Measurements from ENCODE around the gene KLK5. TPM values are rescaled to one million over a fixed set of nuclear protein-coding genes. Genes with fewer than 3 reads are reported as not detected.

Gene KLK5
- total and polyA plus RNA-seq, 12 donors: not detected

DNA sequence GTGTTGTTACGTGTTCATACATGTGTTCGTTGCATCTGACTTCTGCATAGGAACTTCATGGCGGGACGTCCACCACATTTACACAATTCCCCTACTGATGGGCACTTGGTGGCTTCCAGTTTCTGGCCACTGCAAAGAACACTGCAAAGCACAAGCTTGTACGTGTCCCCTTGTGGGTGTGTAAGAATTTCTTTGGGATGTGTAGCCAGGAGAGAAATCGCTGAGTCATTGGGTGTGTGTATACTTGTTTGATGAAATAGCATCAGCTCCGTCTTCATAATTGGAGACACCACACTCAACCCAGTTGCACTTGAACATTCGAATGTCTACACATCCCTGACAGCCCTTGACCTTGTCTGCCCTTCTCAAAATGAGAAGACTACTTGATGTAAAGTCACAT, 19.2 kb downstream of the KLK5 start:
- no peaks in the 10 kb centered on the region for H3K9me3 ChIP-seq
- no peak overlapping the region for H3K27ac ChIP-seq
- H3K36me3 ChIP-seq: no peaks in the 10 kb centered on the region
- intact Hi-C loops (cut with DNase I): loop anchor here in 7 of 10 donors (5.0 to 10.0 kb wide), 7 partner anchors 71 to 239 kb away; partner anchors contain the start of genes KLK10 (in 1 of the 7) and KLK8 (in 1 of the 7)
- peaks cover 0 to 70% (median 39%) of the 10 kb centered on the region in 7 donors for H3K27me3 ChIP-seq
- no peaks in the 10 kb centered on the region for H3K4me1 ChIP-seq
- 78% methylated on average over 8 of the region's 8 CpGs for WGBS, 2 donors
- TF ChIP-seq CTCF (IDR thresholded peaks at IDR 0.05): no peak
- no peak for ATAC-seq
- no peak for DNase-seq
- H3K4me3 ChIP-seq: no peak overlapping the region

DNA sequence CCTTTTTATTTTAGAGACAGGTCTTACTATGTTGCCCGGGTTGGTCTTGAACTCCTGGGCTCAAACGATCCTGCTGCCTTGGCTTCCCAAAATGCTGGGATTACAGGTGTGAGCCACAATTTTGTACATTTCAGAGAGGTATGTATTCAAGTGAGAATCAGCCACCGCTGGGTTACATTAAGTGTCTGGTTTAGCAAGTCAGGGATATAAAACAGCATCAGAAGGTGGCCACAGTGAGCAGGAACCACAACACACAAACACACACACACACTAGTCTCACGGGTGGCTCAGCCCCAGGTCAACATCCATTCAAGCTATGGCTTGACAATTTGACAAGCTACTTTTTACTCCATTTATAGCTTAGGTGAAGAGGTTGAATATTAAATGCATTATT, 20.2 kb downstream of the KLK5 start:
- TF ChIP-seq CTCF (IDR thresholded peaks at IDR 0.05): no peak
- 61 to 71% methylated on average over 4 of the region's 4 CpGs for WGBS, 2 donors

DNA sequence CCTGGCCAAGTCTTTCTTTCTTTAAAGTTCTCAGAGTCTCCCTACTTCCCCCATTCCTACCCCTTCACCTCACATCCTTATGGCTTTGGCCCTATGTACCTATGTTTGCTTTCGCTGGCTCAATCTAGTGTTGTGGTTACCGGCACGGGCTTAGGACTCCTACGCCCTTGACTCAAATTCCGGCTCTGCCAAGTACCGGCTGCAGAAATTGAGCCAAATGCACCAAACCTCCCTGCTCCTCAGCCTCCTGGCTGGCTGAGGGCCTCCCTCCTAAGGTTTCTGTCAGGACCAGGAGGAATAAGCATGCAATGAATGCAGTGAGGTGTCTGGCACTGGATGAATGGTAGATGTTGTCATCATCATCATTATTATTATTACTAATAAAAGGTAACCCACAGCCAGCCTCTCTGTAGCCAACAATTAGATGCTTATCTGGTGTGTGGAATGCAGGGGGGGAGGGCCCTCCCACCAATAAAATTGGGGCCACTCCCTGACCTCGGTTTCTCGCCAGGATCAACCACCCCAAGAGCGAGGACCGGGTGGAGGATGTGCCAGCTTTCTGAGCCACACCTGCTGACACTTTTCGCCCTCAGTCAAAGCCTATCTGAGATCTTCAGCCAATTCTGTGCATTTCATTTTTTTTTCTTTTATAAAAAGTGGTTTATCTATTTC, 20.7 kb downstream of the KLK5 start:
- H3K27me3 ChIP-seq: peaks cover 0 to 73% (median 45%) of the 10 kb centered on the region in 7 donors
- no peak overlapping the region for H3K4me3 ChIP-seq
- H3K4me1 ChIP-seq: no peaks in the 10 kb centered on the region
- TF ChIP-seq CTCF (IDR thresholded peaks at IDR 0.05): no peak
- H3K9me3 ChIP-seq: no peaks in the 10 kb centered on the region
- ATAC-seq (no peak), DNase-seq (no peak)
- H3K27ac ChIP-seq: no peak overlapping the region
- WGBS, 2 donors: 80 to 87% methylated on average over 11 of the region's 11 CpGs
- no peaks in the 10 kb centered on the region for H3K36me3 ChIP-seq
- intact Hi-C loops (cut with DNase I): loop anchor here in 7 of 10 donors (5.0 to 10.0 kb wide), 7 partner anchors 73 to 240 kb away; partner anchors contain the start of genes KLK10 (in 1 of the 7) and KLK8 (in 1 of the 7)

More for the DNA sequence above, 20.2 kb downstream of the KLK5 start:
- Histone ChIP-seq H3K4me3 (no peak overlapping the region), H3K4me1 (no peaks in the 10 kb centered on the region), H3K27ac (no peak overlapping the region), H3K9me3 (no peaks in the 10 kb centered on the region), H3K27me3 (peaks cover 0 to 71% (median 41%) of the 10 kb centered on the region in 7 donors), H3K36me3 (no peaks in the 10 kb centered on the region)
- ATAC-seq: no peak
- intact Hi-C loops (cut with DNase I): loop anchor here in 7 of 10 donors (5.0 to 10.0 kb wide), 7 partner anchors 72 to 240 kb away; partner anchors contain the start of genes KLK10 (in 1 of the 7) and KLK8 (in 1 of the 7)
- no peak for DNase-seq

- Histone ChIP-seq H3K4me1 (no peaks in the 10 kb centered on the region), H3K36me3 (no peaks in the 10 kb centered on the region), H3K27me3 (peaks cover 0 to 84% (median 51%) of the 10 kb centered on the region in 7 donors), H3K27ac (no peak overlapping the region), H3K4me3 (no peak overlapping the region), H3K9me3 (no peaks in the 10 kb centered on the region)
- TF ChIP-seq CTCF (IDR thresholded peaks at IDR 0.05): no peak
- intact Hi-C loops (cut with DNase I): loop anchor here in 7 of 10 donors (5.0 to 10.0 kb wide), 7 partner anchors 74 to 241 kb away; partner anchors contain the start of genes KLK10 (in 1 of the 7) and KLK8 (in 1 of the 7)
- DNase-seq (no peak), ATAC-seq (no peak)
These were observed 21.8 kb downstream of the KLK5 start for GRCh38 chr19:50931023-50931422.
